Liver (tissue), 9 donors: ENCODE measurements around the gene CIAPIN1. TPM values are rescaled to one million over a fixed set of nuclear protein-coding genes. Genes with fewer than 3 reads are reported as not detected.

ENCODE experiments used
- DNase-seq: peaks from one replicate; pipeline ENCODE4 v3.0.0-alpha.2; 2017; ENCODE audit warnings: low spot score
- H3K27ac ChIP-seq, 2 donors: one replicate each; pipeline ENCODE4 v1.7.0; 2013; ENCODE audit warnings: inconsistent platforms in 2 of 2, low read length in 2 of 2, control low read depth in 1 of 2, low read depth in 1 of 2, mild to moderate bottlenecking in 1 of 2
- H3K27me3 ChIP-seq, 4 donors: one replicate each; pipeline versions ENCODE4 v1.6.1 to v1.7.0; 2013; ENCODE audit warnings: low read length in 3 of 4, inconsistent platforms in 1 of 4, mild to moderate bottlenecking in 1 of 4, moderate library complexity in 1 of 4; ENCODE audit not compliant: control insufficient read depth in 4 of 4, insufficient read depth in 4 of 4
- H3K36me3 ChIP-seq, 4 donors: one replicate each; pipeline versions ENCODE4 v1.6.1 to v1.7.0; 2013; ENCODE audit warnings: low read length in 3 of 4, mild to moderate bottlenecking in 3 of 4, low read depth in 1 of 4, moderate library complexity in 1 of 4; ENCODE audit not compliant: control insufficient read depth in 4 of 4, insufficient read depth in 3 of 4
- H3K4me1 ChIP-seq, 4 donors: one replicate each; pipeline versions ENCODE4 v1.6.1 to v1.7.0; 2013; ENCODE audit warnings: low read length in 3 of 4, mild to moderate bottlenecking in 3 of 4, moderate library complexity in 1 of 4; ENCODE audit not compliant: control insufficient read depth in 4 of 4, insufficient read depth in 4 of 4
- H3K4me3 ChIP-seq, 3 donors: one replicate each; pipeline versions ENCODE4 v1.6.1 to v1.7.0; 2013; ENCODE audit warnings: low read length in 3 of 3, control low read depth in 1 of 3, low read depth in 1 of 3, mild to moderate bottlenecking in 1 of 3
- H3K9ac ChIP-seq, 2 donors: one replicate each; pipeline ENCODE4 v1.7.0; 2013; ENCODE audit warnings: low read length in 2 of 2, mild to moderate bottlenecking in 2 of 2, moderate library complexity in 2 of 2, control low read depth in 1 of 2, low read depth in 1 of 2
- H3K9me3 ChIP-seq, 4 donors: one replicate each; pipeline versions ENCODE4 v1.6.1 to v1.7.0; 2013; ENCODE audit warnings: low read length in 3 of 4; ENCODE audit not compliant: control insufficient read depth in 4 of 4
- ATF3 ChIP-seq: IDR thresholded peaks from 2 replicates; pipeline ENCODE4 v1.6.1; 2016; ENCODE audit warnings: antibody characterized with exemption
- EGR1 ChIP-seq, 2 donors: IDR thresholded peaks; 2 replicates each; pipeline ENCODE4 v1.6.1; 2016 to 2018; ENCODE audit warnings: antibody characterized with exemption in 2 of 2, low read depth in 2 of 2
- FOXA1 ChIP-seq: IDR thresholded peaks from 2 replicates; pipeline ENCODE4 v1.6.1; 2016; ENCODE audit warnings: antibody characterized with exemption
- GABPA ChIP-seq, 2 donors: IDR thresholded peaks in 1 of 2; conservative IDR thresholded peaks in 1 of 2; 2 replicates each; pipeline ENCODE4 v1.6.1; 2016; ENCODE audit warnings: antibody characterized with exemption in 2 of 2, mild to moderate bottlenecking in 1 of 2, moderate library complexity in 1 of 2
- HNF4A ChIP-seq, 2 donors: conservative IDR thresholded peaks; 2 replicates each; pipeline ENCODE4 v1.6.1; 2016; ENCODE audit warnings: antibody characterized with exemption in 2 of 2, mild to moderate bottlenecking in 2 of 2
- HNF4G ChIP-seq: IDR thresholded peaks from 2 replicates; pipeline ENCODE4 v1.6.1; 2016; ENCODE audit warnings: antibody characterized with exemption
- JUND ChIP-seq, 2 donors: IDR thresholded peaks; 2 replicates each; pipeline ENCODE4 v1.6.1; 2016; ENCODE audit warnings: antibody characterized with exemption in 2 of 2
- NR2F2 ChIP-seq: IDR thresholded peaks from 2 replicates; pipeline ENCODE4 v1.6.1; 2016; ENCODE audit warnings: antibody characterized with exemption
- REST ChIP-seq: IDR thresholded peaks from 2 replicates; pipeline ENCODE4 v1.6.1; 2016; ENCODE audit warnings: antibody characterized with exemption, mild to moderate bottlenecking
- RXRA ChIP-seq, 2 donors: IDR thresholded peaks; 2 replicates each; pipeline ENCODE4 v1.6.1; 2017 to 2018; ENCODE audit warnings: antibody characterized with exemption in 2 of 2, mild to moderate bottlenecking in 1 of 2
- YY1 ChIP-seq: IDR thresholded peaks from 2 replicates; pipeline ENCODE4 v1.6.1; 2016; ENCODE audit warnings: antibody characterized with exemption, mild to moderate bottlenecking
- ZBTB33 ChIP-seq: IDR thresholded peaks from 2 replicates; pipeline ENCODE4 v1.6.1; 2016; ENCODE audit warnings: antibody characterized with exemption
- WGBS: extraction: QIAGEN DNeasy Blood & Tissue Kit; methylation state at CpG from one replicate; pipeline ENCODE4 v1.1.7; 2013; 5-methylcytosine and 5-hydroxymethylcytosine counted together
- polyA plus RNA-seq, 2 donors: library from polyadenylated mRNA; stranded (reverse) in 1 of 2; unstranded in 1 of 2; fragments of 200-250 nt in 1 of 2; fragments of >200 nt in 1 of 2; fragmentation: Nextera tagmentation in 1 of 2; extraction: Ambion mirVana in 1 of 2; gene quantifications; one replicate each; pipeline versions ENCODE4 v1.2.1 to v1.2.3, GENCODE V29; 2013 to 2015
- total RNA-seq, 2 donors: library from RNA; depleted of rRNA; stranded (reverse); fragments of >200 nt; gene quantifications; one replicate each; pipeline ENCODE4 v1.2.3, GENCODE V29; 2014
- TF ChIP-seq, protein P1 (sequence below): fragments of 150-350 bp; IDR thresholded peaks from 2 replicates; pipeline ENCODE4 v1.5.1; 2017; ENCODE audit warnings: improper control_type of control experiment, low read depth, low read length; ENCODE audit not compliant: missing input control
- donor health status: healthy.
- donor health status: healthy.
- donor health status: healthy.
- donor health status: healthy.
- donor health status: healthy.

The CIAPIN1 gene
- total and polyA plus RNA-seq, 4 donors, result 19.5 to 32.7 (median 23.4) TPM

DNA sequence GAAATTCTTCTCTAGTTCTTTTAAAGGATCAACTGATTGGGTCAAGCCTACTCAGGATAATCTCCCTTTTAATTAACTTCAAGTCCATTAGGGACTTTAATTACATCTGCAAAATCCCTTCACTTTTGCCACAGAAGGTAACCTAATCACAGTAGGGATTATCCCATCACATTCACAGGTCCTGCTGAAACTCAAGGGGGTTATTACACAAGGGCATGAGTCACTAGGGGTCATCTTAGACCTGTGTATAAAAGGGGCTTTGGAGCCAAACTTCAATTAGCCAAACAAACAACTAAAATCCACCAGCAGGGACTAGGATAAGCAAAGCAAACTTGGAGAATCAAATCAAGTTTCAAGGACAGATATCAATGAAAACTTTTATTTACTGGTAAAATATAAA is 19.4 kb downstream of the CIAPIN1 start:
- H3K4me3 ChIP-seq, result no peak overlapping the region
- H3K9ac ChIP-seq, result no peak overlapping the region
- no peak overlapping the region for H3K27ac ChIP-seq
- no peak for TF ChIP-seq HNF4G
- no peak for TF ChIP-seq REST
- TF ChIP-seq JUND (IDR thresholded peaks at IDR 0.05), result no peak
- TF ChIP-seq FOXA1, result no peak
- TF ChIP-seq, protein P1, sequence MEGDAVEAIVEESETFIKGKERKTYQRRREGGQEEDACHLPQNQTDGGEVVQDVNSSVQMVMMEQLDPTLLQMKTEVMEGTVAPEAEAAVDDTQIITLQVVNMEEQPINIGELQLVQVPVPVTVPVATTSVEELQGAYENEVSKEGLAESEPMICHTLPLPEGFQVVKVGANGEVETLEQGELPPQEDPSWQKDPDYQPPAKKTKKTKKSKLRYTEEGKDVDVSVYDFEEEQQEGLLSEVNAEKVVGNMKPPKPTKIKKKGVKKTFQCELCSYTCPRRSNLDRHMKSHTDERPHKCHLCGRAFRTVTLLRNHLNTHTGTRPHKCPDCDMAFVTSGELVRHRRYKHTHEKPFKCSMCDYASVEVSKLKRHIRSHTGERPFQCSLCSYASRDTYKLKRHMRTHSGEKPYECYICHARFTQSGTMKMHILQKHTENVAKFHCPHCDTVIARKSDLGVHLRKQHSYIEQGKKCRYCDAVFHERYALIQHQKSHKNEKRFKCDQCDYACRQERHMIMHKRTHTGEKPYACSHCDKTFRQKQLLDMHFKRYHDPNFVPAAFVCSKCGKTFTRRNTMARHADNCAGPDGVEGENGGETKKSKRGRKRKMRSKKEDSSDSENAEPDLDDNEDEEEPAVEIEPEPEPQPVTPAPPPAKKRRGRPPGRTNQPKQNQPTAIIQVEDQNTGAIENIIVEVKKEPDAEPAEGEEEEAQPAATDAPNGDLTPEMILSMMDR, result no peak
- no peak for TF ChIP-seq NR2F2
- no peak for TF ChIP-seq YY1
- no peak for TF ChIP-seq HNF4A (conservative IDR thresholded peaks at IDR 0.05)
- TF ChIP-seq ATF3, result no peak
- no peak for TF ChIP-seq EGR1 (IDR thresholded peaks at IDR 0.05; ENCODE audit: low read depth in 2 of 2)
- TF ChIP-seq RXRA (IDR thresholded peaks at IDR 0.05), result no peak
- H3K27me3 ChIP-seq, result no peaks in the 10 kb centered on the region
- H3K4me1 ChIP-seq, result peaks cover 0 to 2% (median under 1%) of the 10 kb centered on the region in 4 donors
- no peak for DNase-seq
- no peaks in the 10 kb centered on the region for H3K9me3 ChIP-seq
- peaks cover 18 to 46% (median 35%) of the 10 kb centered on the region in 4 donors for H3K36me3 ChIP-seq

GRCh38 chr16:57427307-57427706 is 19.9 kb downstream of the CIAPIN1 start:
- Histone ChIP-seq H3K4me3 (no peak overlapping the region), H3K27me3 (no peaks in the 10 kb centered on the region), H3K9ac (no peak overlapping the region), H3K36me3 (peaks cover 18 to 41% (median 30%) of the 10 kb centered on the region in 4 donors), H3K9me3 (no peaks in the 10 kb centered on the region), H3K4me1 (no peaks in the 10 kb centered on the region), H3K27ac (no peak overlapping the region)
- 93% methylated on average over 8 of the region's 8 CpGs for WGBS
- DNase-seq, result no peak
- no peak for TF ChIP-seq GABPA (IDR thresholded peaks at IDR 0.05 in 1 of 2, conservative IDR thresholded peaks at IDR 0.05 in 1 of 2)
- no peak for TF ChIP-seq ZBTB33
- no peak for TF ChIP-seq JUND (IDR thresholded peaks at IDR 0.05)
